WI38 (cell line): ENCODE measurements around the gene ZNF689.

Experiments
- H3K4me3 ChIP-seq: 2 replicates; pipeline ENCODE4 v1.5.1; 2011; ENCODE audit warnings: low read depth, mild to moderate bottlenecking, control low read depth, low read length
- TF ChIP-seq, protein P1 (sequence below): IDR thresholded peaks from 2 replicates; pipeline ENCODE4 v1.5.1; 2012; ENCODE audit warnings: low read depth, mild to moderate bottlenecking, control low read depth, low read length

The ZNF689 gene

DNA sequence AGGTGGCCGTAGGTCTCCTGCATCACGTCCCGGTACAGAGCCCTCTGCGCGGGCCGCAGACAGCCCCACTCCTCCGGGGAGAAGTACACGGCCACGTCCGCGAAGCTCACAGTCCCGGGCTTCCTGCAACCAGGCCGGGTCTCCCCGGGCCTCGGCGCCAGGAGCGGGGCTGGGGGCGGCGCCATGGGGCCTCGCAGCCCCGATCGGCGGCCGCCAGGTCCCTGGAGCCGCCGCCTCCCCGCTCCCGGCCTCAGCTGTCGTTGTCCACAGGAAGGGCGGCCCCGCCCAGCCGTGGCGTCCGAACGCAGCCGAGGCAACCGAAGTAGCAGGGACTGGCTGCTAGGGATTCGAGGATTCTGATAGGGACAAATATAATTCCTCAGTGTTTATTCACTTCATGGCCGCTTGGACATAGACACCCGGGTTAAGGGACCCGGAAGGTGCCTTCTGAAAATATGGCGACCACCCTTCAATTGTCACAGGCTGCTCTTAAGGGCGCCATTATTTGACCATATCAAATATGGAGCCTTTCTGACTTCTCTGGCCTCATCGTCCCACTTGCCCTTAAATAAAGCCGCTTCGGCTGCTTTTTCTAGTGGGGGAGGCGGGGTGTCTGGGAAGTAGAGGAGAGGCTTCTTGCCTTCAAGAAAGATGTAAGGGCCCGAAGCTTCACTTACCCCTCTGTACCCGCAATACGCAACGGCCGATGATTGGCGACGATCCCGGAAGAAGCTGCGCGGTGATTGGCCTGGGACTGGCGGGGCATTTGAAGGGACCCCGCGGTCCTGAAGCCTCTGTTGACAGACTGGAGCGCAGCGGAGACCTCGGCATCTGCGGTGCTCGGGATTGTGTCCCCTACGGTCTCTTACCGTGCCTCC is 38.5 kb downstream of the ZNF689 start, which contains the start of gene ZNF688:
Gene ZNF688, minus strand, starts transcription at position 270 of the 878 bp plus-strand sequence. Its CDS starts 85 bp downstream, at position 185.
- H3K4me3 ChIP-seq = peak within 1 kb of the TSS; percentile 66
- TF ChIP-seq, protein P1, sequence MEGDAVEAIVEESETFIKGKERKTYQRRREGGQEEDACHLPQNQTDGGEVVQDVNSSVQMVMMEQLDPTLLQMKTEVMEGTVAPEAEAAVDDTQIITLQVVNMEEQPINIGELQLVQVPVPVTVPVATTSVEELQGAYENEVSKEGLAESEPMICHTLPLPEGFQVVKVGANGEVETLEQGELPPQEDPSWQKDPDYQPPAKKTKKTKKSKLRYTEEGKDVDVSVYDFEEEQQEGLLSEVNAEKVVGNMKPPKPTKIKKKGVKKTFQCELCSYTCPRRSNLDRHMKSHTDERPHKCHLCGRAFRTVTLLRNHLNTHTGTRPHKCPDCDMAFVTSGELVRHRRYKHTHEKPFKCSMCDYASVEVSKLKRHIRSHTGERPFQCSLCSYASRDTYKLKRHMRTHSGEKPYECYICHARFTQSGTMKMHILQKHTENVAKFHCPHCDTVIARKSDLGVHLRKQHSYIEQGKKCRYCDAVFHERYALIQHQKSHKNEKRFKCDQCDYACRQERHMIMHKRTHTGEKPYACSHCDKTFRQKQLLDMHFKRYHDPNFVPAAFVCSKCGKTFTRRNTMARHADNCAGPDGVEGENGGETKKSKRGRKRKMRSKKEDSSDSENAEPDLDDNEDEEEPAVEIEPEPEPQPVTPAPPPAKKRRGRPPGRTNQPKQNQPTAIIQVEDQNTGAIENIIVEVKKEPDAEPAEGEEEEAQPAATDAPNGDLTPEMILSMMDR = no peak

DNA sequence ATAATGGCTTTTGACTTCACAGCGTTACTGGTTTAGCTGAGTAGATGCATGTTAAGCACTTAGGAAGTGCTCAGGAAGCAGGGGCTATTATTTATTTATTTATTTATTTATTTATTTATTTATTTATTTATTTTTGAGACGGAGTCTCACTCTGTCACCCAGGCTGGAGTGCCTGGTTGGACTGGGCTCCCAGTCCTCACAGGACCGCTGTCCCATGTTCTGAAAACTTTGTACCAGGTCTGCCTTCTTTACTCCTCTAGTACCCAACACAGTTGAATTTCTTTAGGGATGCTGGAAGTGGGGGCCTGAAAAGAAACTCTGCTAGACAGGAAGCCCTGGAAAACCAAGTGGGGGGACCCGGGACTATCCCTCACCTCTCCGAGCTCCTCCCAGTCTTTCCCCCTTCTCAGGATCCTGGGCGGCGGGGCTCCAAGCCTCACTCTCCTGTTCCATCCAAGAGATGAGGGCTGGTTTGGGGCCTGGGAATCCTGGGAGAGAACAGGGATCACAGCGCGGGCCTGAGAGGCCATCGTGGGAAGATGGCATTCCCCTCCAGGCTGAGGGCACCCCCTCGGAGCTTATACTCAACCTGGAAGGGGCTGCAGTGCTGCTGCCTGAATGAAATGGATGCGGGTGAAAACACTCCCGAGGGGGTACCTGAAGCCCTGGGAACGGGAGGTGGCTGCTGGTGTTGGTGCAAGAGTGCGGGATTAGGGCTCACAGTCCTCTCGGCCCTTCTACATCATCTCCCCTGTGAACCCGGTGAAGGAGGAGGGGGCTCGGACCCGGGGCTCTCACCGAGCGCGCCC is 39.3 kb downstream of the ZNF689 start:
- TF ChIP-seq, protein P1 = no peak
- peak overlapping the region; percentile 66 for H3K4me3 ChIP-seq

DNA sequence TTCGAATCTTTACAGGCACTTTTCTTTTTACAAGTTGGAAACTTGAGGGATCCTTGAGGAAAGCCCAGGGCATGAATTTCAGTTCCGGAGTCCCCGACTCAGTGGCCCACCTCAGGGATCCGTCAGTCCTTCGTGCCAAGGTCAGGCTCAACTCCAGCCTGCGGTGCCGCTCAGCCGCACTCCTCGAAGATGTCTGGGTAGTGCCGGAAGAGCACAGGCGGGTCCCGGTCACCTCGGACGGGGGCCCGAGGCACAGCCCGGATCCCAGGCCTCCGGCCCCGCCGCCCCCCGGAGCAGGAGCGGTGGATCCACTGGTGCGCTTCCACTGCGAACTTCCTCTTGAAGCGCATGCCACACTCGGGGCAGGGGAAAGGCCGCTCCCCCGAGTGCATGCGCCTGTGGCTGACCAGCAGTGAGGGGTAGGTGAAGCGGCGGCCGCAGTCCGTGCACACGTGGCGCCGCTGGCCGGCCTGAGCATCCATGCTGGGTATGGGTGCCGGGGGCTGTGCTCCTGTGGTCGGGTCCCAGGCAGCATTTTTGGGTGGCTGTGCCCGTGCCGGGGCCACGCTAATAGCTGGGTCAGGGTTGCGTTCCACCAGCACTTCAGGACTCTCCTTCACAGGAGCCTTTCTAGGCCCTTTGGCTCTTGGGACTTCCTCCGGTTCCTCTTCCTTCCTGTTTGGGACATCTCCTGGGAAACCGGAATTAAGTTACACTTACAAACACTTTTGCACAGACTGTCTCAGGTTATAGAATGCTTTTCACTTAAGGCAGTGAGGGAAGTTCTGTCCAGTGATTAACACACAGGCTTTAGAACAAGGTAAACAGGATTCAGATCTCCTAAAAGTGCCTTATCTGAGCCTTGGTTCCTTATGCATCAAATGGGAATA is 40.2 kb downstream of the ZNF689 start:
- H3K4me3 ChIP-seq = no peak overlapping the region
- TF ChIP-seq, protein P1 = no peak

DNA sequence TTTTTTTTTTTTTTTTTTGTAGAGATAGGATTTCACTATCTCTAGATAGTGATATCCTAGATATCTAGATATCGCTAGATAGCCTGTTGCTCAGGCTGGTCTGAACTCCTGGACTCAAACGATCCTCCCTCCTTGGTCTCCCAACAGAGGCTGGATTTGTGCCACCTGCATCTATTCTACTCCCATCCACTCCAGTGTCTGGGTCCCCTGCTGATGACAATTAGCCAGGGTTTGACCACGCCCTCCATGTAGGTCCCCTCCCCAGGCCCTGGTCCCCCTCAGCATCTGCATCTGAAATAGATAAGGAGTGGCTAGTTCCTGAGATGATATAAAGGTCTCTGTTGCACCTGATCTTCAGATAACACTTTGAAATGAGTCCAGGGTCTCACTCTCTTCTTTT is 40.9 kb downstream of the ZNF689 start:
- TF ChIP-seq, protein P1 = no peak
- no peak overlapping the region for H3K4me3 ChIP-seq

DNA sequence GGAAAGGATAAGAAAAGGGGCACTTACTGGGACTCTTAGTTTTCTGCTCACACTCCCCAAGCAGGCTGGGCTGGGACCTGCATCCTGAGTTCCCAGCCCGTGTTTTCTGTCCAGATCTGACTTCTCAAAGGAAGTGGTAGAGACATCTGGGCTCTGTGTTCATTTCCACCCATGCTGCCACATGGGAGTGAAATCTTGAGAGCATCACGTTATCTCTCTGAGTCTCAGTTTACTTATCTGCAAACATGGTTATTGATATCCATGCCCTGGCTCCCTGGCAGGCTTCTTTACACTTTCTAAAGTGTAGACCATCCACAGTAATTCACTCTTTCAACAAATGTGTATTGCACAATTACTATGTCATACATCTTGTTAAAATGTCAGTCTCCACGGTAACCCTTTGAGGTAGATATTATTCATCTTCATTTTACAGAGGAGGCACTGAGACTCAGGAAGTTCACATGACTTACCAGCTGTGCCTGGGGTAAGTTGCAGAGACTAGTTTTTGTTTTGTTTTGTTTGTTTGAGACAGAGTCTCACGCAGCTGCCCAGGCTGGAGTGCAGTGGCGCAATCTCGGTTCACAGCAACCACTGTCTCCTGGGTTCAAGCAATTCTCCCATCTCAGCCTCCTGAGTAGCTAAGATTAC is 42.1 kb downstream of the ZNF689 start:
- H3K4me3 ChIP-seq = no peak overlapping the region
- TF ChIP-seq, protein P1 = no peak

- TF ChIP-seq, protein P1 = no peak
- H3K4me3 ChIP-seq = no peak overlapping the region
Measured at GRCh38 chr16:30567160-30567990, 42.8 kb downstream of the ZNF689 start.
